Stimulated activated CD8-positive, alpha-beta memory T cell treated with anti-CD3 and anti-CD28 coated beads, Interleukin-4, amount 100 ng/mL, for 1 hour (primary cell): ENCODE results near the gene ARHGAP24.
"Not testable (repeated sequence)": the region's sequence is repeated elsewhere in the genome, so short reads cannot be mapped to it uniquely, and the experiment has no call there.

ENCODE experiments used
- DNase-seq, 2 donors: peaks; one replicate each; pipeline ENCODE4 v3.0.0-alpha.2; 2020; ENCODE audit warnings: low read depth in 2 of 2, low spot score in 1 of 2

Gene ARHGAP24

DNA sequence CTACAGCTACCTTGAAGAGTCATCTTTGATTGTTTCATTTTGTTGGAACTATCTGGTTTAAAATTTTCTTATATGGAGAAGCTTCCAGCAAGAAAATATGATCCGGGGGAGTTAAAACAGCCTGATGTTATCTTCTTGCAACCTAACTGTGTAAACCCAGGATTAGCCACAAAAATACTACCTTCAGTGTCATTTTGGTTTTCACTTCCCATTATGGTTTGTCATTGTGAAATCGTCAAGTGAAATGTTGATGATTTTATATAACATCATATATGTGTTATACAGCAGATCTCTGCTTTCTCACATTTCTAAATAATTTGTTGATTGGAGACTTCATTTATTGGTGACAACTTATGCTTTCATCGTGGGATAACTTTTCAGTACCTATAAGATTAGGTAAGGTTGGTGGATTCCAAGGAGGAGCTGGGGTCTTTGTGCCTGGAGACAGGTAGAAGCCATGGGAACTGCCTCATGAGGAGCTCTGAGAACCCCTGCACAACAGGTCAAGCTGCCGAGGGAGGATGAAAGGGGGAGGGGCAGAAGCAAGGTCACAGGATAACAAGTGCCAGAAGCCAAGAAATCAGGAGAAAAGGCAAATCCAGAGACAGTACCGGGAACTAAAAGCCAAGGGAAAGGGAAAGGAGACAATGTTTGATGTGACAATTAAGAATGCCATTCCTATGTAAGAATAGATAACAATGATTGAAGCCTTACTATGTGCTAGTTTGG, 7.2 kb downstream of the ARHGAP24 start:
- DNase-seq: no peak

GRCh38 chr4:85486425-85487086, 11.6 kb downstream of the ARHGAP24 start:
- DNase-seq: no peak

GRCh38 chr4:85488416-85488815, 13.5 kb downstream of the ARHGAP24 start:
- no peak for DNase-seq

GRCh38 chr4:85489273-85489981, 14.5 kb downstream of the ARHGAP24 start:
- no peak for DNase-seq

- no peak for DNase-seq
Measured at GRCh38 chr4:85491527-85491926, 16.6 kb downstream of the ARHGAP24 start.

GRCh38 chr4:85492336-85492735, 17.4 kb downstream of the ARHGAP24 start:
- DNase-seq: no peak

DNA sequence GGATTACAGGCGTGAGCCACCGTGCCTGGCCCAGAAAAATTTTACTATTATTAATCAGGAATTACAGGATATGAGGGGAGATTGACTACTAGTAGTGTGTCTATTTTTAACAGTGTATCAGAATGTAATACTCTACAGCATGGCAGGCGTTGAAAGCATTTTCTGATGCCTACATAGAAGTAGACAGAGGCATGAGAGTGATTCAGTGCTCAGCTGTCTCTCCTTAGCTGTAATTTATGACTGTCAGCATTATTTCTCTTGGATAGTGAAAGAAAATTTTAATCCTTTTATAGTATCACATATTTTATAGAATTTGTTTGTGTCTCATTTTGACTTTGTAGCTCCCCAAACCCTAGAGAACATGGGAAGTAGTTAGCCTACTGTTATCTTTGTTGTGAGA, 20.7 kb downstream of the ARHGAP24 start:
- no peak for DNase-seq

- no peak for DNase-seq
Measured at GRCh38 chr4:85496126-85496849, 21.3 kb downstream of the ARHGAP24 start.

DNA sequence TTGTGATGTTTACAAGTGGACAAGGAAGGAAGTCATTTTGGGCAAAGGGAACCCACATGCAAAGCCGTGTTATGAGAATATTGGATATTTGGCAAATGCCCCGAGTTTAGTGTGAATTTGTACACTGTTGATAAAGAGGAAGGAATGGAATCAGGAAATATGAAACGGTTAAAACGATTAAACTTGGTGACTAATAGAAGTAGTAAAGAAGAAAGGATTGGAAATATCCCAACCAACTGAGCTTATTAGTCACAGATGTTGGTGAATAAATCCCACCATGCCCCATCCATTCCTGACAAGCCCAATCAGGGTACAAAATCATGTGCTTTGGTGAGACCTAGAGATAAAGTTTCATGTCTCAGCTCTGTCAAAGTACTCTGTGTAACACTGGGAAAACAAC, 22.0 kb downstream of the ARHGAP24 start:
- DNase-seq: no peak

- DNase-seq: no peak
Measured at GRCh38 chr4:85498068-85498733, 23.3 kb downstream of the ARHGAP24 start.

DNA sequence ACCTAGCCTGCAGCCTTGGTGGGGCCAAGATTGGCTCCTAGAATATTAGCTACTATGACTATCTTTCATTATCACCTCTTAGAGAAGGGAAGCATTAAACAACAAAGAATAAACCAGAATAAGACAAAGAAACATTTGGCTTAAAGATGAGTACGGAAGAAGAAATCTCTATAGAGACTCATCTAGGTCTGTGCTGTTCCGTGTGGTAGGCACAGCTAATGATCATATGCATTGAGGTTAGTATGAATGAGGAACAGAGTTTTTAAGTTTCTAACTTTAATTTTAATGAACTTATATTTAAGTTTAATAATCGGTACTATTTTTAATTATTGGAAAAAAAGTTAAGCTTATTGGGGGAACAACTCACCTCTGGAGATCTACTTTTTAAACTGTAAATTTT, 24.6 kb downstream of the ARHGAP24 start:
- DNase-seq: no peak

- DNase-seq: no peak
Measured at GRCh38 chr4:85500110-85500867, 25.3 kb downstream of the ARHGAP24 start.

- DNase-seq: not testable (repeated sequence)
Measured at GRCh38 chr4:85501145-85501544, 26.2 kb downstream of the ARHGAP24 start.

GRCh38 chr4:85508654-85509053, 33.7 kb downstream of the ARHGAP24 start:
- no peak for DNase-seq

GRCh38 chr4:85509882-85510631, 35.1 kb downstream of the ARHGAP24 start:
- no peak for DNase-seq

- no peak for DNase-seq
Measured at GRCh38 chr4:85510632-85510984, 35.7 kb downstream of the ARHGAP24 start.

DNA sequence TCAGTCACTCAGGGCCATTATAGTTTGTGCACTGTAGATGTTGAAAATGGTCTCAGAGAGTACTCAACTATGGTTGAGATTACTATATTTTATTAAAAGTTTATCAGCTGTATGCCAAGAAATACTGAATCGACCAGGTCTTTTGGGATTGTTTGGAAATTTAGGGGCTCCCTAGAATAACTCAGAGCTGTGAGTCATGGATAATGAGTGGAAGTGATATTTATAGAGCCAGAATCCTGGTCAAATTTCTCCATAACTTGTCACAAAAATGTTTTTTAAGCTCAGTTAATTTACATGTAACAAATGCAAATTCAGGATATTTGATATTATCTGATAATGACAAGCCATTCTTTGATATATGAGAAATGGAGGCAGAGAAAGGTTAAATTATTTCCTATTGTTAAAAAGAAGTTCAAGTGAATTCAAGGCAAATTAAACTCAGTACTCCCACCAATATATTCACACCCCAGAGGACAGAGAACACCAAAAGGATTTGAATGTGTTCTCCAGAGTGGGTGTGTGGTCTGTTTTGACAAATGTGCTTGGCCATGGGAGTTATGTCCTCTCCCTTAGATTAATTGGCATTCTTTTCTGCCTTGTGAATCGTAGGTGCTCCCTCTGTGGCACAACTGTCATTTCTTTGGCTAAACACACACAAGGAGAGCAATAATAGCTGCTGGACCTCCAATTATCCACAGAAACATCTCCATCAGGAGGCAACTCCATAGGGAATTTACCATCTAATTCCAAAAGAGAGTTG, 37.7 kb downstream of the ARHGAP24 start:
- DNase-seq: no peak

DNA sequence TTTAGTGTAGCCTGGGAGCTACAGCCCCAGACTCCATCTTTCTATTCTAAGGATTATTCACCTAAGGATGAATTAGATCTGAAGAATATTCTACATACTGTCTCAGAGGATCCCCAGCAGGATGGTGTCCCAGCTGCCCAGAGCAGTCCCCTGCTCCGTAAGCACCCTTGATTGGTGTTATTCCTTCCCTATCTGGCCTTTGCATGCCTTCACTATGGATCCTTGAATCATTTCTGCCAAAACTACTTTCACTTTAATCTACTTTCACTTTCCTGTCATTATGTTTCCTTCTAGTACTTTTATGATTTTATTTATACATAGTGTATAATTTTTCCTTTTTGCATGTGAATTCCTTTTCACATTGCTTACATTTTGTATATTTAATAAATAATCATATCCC, 39.2 kb downstream of the ARHGAP24 start:
- no peak for DNase-seq

GRCh38 chr4:85514783-85515182, 39.8 kb downstream of the ARHGAP24 start:
- no peak for DNase-seq
